ENCODE measurements around the gene ADORA2B. TPM values are rescaled to one million over a fixed set of nuclear protein-coding genes. Genes with fewer than 3 reads are reported as not detected.

The ADORA2B gene
- total and polyA plus RNA-seq, 2 of the 8 experiments (the other 6 are each of a cell fraction or from before 2014, with no cell fraction given), result 2.6 to 8.2 TPM

DNA sequence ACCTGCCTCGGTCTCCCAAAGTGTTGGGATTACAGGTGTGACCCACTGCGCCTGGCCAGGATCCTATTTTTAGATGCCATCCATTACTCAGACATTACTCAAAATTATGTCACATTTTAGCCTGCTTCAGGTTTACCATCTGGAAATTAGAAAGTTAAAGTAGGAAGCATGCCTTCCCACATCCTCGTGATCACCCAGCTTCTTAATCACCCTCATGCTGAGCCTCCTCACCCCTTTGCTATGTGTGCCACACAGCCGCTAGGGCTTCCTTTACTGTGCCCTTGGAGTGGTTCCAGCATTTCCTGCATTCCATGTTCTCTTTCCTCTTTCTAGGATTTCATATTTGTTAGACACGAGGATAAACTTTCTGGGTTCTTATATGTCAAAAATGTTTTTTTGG, 9.3 kb downstream of the ADORA2B start (continued):
- TF ChIP-seq PHF8 (conservative IDR thresholded peaks at IDR 0.05; ENCODE audit: low read depth, low read length), result no peak
- no peak for TF ChIP-seq RAD21 (IDR thresholded peaks at IDR 0.05 in 1 of 2, conservative IDR thresholded peaks at IDR 0.05 in 1 of 2; ENCODE audit: low read depth in 2 of 2, low read length in 2 of 2)
- TF ChIP-seq EGR1 (IDR thresholded peaks at IDR 0.05; ENCODE audit: borderline replicate concordance, low read depth, low read length), result no peak
- TF ChIP-seq SIX5 (IDR thresholded peaks at IDR 0.05; ENCODE audit: low read depth, low read length), result no peak
- TF ChIP-seq, protein P1, sequence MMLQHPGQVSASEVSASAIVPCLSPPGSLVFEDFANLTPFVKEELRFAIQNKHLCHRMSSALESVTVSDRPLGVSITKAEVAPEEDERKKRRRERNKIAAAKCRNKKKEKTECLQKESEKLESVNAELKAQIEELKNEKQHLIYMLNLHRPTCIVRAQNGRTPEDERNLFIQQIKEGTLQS (IDR thresholded peaks at IDR 0.05; ENCODE audit: insufficient read depth, low read depth, low read length), result no peak
- TF ChIP-seq CHD1 (IDR thresholded peaks at IDR 0.05; ENCODE audit: low read depth, low read length), result no peak
- no peak for TF ChIP-seq CBX5 (IDR thresholded peaks at IDR 0.05; ENCODE audit: low read depth, low read length)
